ENCODE measurements around the gene GNG12. TPM values are rescaled to one million over a fixed set of nuclear protein-coding genes. Genes with fewer than 3 reads are reported as not detected.
"Not testable (repeated sequence)": the region's sequence is repeated elsewhere in the genome, so short reads cannot be mapped to it uniquely, and the experiment has no call there.

The GNG12 gene
- total RNA-seq, 2 donors from 2014 or later = 116 to 137 TPM

DNA sequence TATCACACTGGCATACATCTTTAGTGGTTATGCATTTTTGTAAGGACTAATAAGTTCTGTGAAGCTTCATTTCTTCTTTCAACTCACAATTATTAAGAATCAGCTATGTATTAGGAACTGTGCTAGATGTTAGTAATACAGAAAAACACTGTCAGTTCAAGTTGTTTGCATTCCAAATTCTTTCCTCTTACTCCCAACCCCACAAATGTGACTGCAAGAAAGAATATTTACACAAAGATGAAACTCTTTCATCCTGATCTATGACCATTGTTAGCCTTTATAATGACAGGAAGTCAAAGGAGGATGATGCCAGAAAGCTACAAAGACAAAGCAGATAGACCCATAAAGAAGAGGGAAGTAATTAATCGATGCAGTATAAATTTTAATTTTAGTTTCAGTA is 169.2 kb downstream of the GNG12 start:
- Histone ChIP-seq H3K27ac (no peak overlapping the region), H3K9me3 (no peaks in the 10 kb centered on the region), H3K27me3 (replicated peaks; ENCODE audit: insufficient read depth) (no peaks in the 10 kb centered on the region), H3K4me1 (ENCODE audit: control insufficient read depth in 1 of 2, low read depth in 2 of 2) (peaks cover 0 to 5% of the 10 kb centered on the region in 2 donors), H3K4me3 (no peak overlapping the region), H3K36me3 (no peaks in the 10 kb centered on the region)
- DNase-seq (ENCODE audit: low spot score) (no peak), ATAC-seq (ENCODE audit: insufficient number of reproducible peaks, low FRiP score, low read depth) (no peak)
- TF ChIP-seq, protein P1, sequence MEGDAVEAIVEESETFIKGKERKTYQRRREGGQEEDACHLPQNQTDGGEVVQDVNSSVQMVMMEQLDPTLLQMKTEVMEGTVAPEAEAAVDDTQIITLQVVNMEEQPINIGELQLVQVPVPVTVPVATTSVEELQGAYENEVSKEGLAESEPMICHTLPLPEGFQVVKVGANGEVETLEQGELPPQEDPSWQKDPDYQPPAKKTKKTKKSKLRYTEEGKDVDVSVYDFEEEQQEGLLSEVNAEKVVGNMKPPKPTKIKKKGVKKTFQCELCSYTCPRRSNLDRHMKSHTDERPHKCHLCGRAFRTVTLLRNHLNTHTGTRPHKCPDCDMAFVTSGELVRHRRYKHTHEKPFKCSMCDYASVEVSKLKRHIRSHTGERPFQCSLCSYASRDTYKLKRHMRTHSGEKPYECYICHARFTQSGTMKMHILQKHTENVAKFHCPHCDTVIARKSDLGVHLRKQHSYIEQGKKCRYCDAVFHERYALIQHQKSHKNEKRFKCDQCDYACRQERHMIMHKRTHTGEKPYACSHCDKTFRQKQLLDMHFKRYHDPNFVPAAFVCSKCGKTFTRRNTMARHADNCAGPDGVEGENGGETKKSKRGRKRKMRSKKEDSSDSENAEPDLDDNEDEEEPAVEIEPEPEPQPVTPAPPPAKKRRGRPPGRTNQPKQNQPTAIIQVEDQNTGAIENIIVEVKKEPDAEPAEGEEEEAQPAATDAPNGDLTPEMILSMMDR (IDR thresholded peaks at IDR 0.05) = no peak

DNA sequence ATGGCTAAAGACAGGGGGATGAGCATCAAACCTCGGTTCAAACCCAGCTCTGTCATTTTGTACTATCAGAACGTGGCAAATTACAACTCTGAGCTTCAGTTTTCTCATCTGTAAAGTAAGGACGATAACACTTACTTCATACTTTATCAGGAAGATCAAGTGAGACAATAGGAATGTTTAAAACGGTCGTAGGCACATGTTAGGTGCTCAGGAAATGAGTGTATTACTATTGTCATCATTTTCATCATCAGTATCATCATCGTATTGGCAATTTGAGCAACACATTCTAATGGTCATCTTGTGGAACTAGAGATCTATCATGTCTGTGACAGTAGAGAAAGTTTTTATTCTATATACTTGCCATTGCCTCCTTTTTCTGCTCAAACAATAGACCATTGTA is 170.4 kb downstream of the GNG12 start:
- Histone ChIP-seq H3K27me3 (replicated peaks; ENCODE audit: insufficient read depth) (no peaks in the 10 kb centered on the region), H3K4me1 (ENCODE audit: control insufficient read depth in 1 of 2, low read depth in 2 of 2) (peaks cover 0 to 6% of the 10 kb centered on the region in 2 donors), H3K9me3 (no peaks in the 10 kb centered on the region), H3K4me3 (no peak overlapping the region), H3K36me3 (no peaks in the 10 kb centered on the region), H3K27ac (no peak overlapping the region)
- no peak for DNase-seq (ENCODE audit: low spot score)
- no peak for ATAC-seq (ENCODE audit: insufficient number of reproducible peaks, low FRiP score, low read depth)
- TF ChIP-seq, protein P1 (IDR thresholded peaks at IDR 0.05) = no peak

DNA sequence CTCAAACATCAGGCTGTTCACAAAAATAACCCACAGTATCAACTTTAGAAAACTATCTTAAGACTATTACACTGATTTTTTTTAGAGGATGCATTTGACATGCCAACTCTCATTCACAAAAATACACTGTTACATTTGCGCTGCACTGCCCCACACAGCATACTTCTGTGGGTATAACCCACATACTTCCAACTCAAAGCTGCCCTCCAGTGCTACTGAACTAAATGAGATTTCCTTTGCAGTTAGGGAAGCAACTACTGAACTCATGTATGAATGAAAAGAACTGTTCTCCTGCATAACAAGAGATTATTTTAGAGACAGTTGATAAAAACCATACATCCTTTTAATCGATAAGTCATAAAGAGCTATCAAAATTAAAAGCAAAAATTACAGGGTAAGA is 174.0 kb downstream of the GNG12 start:
- no peaks in the 10 kb centered on the region for H3K9me3 ChIP-seq
- peaks cover 0 to 6% of the 10 kb centered on the region in 2 donors for H3K4me1 ChIP-seq (ENCODE audit: control insufficient read depth in 1 of 2, low read depth in 2 of 2)
- H3K27ac ChIP-seq = no peak overlapping the region
- no peaks in the 10 kb centered on the region for H3K36me3 ChIP-seq
- H3K27me3 ChIP-seq (replicated peaks; ENCODE audit: insufficient read depth) = no peaks in the 10 kb centered on the region
- no peak for ATAC-seq (ENCODE audit: insufficient number of reproducible peaks, low FRiP score, low read depth)
- DNase-seq (ENCODE audit: low spot score) = no peak
- TF ChIP-seq, protein P1 (IDR thresholded peaks at IDR 0.05) = no peak
- no peak overlapping the region for H3K4me3 ChIP-seq

DNA sequence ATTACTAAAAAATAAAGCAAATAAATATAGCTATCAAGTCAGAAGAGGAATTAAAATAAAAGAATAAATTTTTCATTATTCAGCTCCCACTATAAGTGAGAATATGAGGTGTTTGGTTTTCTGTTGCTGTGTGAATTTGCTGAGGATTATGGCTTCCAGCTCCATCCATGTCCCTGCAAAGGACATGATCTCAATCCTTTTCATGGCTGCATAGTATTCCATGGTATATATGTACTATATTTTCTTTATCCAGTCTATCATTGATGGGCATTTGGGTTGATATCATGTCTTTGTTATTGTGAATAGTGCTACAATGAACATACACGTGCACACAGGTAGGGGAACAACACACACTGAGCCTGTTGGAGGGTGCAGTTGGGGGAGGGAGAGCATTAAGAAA is 176.1 kb downstream of the GNG12 start:
- ATAC-seq (ENCODE audit: insufficient number of reproducible peaks, low FRiP score, low read depth); DNase-seq (ENCODE audit: low spot score); H3K9me3 ChIP-seq; H3K27ac ChIP-seq; H3K4me3 ChIP-seq; H3K27me3 ChIP-seq (replicated peaks; ENCODE audit: insufficient read depth); H3K36me3 ChIP-seq; H3K4me1 ChIP-seq (ENCODE audit: control insufficient read depth in 1 of 2, low read depth in 2 of 2): not testable (repeated sequence)

DNA sequence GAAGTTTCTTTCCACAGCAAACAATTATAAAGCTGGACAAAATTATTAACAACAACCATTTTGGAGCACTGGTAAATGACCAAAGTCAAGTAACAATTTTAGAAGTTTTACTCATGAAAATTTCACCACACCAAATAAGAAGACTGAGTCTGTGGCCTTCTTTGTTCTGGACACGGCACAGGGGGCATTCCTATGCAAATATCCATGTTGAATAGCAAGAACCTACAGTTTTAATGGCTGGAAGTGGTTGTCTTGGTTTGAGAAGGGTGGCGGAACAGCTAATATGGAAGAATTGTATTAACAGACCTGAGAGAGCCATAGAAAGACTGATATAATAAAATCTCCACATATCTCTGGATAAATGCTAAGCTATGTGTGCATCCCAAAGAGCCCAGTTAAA is 177.7 kb downstream of the GNG12 start:
- Histone ChIP-seq H3K36me3 (no peaks in the 10 kb centered on the region), H3K4me3 (no peak overlapping the region), H3K27me3 (replicated peaks; ENCODE audit: insufficient read depth) (no peaks in the 10 kb centered on the region), H3K9me3 (no peaks in the 10 kb centered on the region), H3K27ac (no peak overlapping the region), H3K4me1 (ENCODE audit: control insufficient read depth in 1 of 2, low read depth in 2 of 2) (peaks cover 0 to 6% of the 10 kb centered on the region in 2 donors)
- TF ChIP-seq, protein P1 (IDR thresholded peaks at IDR 0.05) = no peak
- ATAC-seq (ENCODE audit: insufficient number of reproducible peaks, low FRiP score, low read depth) (no peak), DNase-seq (ENCODE audit: low spot score) (no peak)

DNA sequence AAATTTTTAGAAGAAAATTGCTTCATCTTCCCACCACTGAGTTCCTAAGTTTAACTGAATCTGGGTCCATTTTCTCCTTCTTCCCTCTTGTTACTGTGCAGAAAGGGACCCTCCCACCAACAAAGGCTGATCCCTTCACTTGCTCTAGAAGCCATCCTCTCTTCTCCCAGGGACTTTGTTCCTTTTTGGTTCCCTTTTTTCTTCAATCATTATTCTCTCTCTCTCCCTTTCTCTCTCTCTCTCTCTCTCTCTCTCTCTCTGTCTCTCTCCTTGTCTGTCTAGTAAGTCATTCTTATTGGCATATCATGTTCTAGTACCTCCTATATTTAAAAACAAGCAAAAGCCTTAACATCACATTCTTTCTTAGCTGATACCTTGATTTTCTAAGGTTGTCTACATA is 180.0 kb downstream of the GNG12 start:
- no peaks in the 10 kb centered on the region for H3K36me3 ChIP-seq
- no peaks in the 10 kb centered on the region for H3K4me1 ChIP-seq (ENCODE audit: control insufficient read depth in 1 of 2, low read depth in 2 of 2)
- H3K4me3 ChIP-seq = no peak overlapping the region
- TF ChIP-seq, protein P1 (IDR thresholded peaks at IDR 0.05) = no peak
- no peaks in the 10 kb centered on the region for H3K27me3 ChIP-seq (replicated peaks; ENCODE audit: insufficient read depth)
- DNase-seq (ENCODE audit: low spot score) = no peak
- no peaks in the 10 kb centered on the region for H3K9me3 ChIP-seq
- ATAC-seq (ENCODE audit: insufficient number of reproducible peaks, low FRiP score, low read depth) = no peak
- H3K27ac ChIP-seq = no peak overlapping the region
